A549 (cell line): ENCODE data around the gene CLEC4C. TPM values are rescaled to one million over a fixed set of nuclear protein-coding genes. Genes with fewer than 3 reads are reported as not detected.
A peak's percentile ranks its signal among the peaks of the same experiment; 100 is the strongest.
"Not testable (repeated sequence)": the region's sequence is repeated elsewhere in the genome, so short reads cannot be mapped to it uniquely, and the experiment has no call there.

Experiments
- ATAC-seq, 2 experiments: fragments of 200-7000 bp in 1 of 2; fragments of >200 bp in 1 of 2; cut with Nextera tagmentation in 1 of 2; cut with Tn5 transposase in 1 of 2; 3 replicates each; pipeline versions ENCODE4 v1.8.0 to v1.9.1; 2018 to 2020; ENCODE audit warnings: mild to moderate bottlenecking in 1 of 2, moderate library complexity in 1 of 2
- CTCF ChIA-PET: fragments of 300-600 bp; sonication (Branson Sonifier 250); formaldehyde crosslinking; extraction: SDS; loops from one replicate; lab custom pipeline; 2021; ENCODE audit warnings: antibody characterized with exemption, inconsistent platforms; lab: Yijun Ruan, JAX
- POLR2A ChIA-PET: fragments of 350-600 bp; formaldehyde crosslinking; extraction: SDS; loops from one replicate; lab custom pipeline; 2021; ENCODE audit warnings: antibody characterized with exemption, inconsistent platforms; lab: Yijun Ruan, JAX
- DNase-seq, 2 experiments: peaks; one replicate each; pipeline versions ENCODE4 v3.0.0 to v3.0.0-alpha.2; 2011 to 2016; ENCODE audit warnings: low read depth in 1 of 2, low spot score in 1 of 2
- FAIRE-seq: peaks from 2 replicates; lab custom pipeline; 2011; peaks lifted over from hg19 to GRCh38; lab: Jason Lieb, UNC
- H3K27ac ChIP-seq, 2 experiments: fragments of >200 bp; sonication (Bioruptor Twin); formaldehyde crosslinking; 3 replicates each; pipeline ENCODE4 v1.5.1; 2016 to 2017
- H3K4me1 ChIP-seq: fragments of >200 bp; sonication (Bioruptor Twin); formaldehyde crosslinking; 3 replicates; pipeline ENCODE4 v1.6.1; 2016
- H3K4me2 ChIP-seq: fragments of >200 bp; sonication (Bioruptor Twin); formaldehyde crosslinking; 3 replicates; pipeline ENCODE4 v1.6.1; 2016
- H3K4me3 ChIP-seq: fragments of >200 bp; sonication (Bioruptor Twin); formaldehyde crosslinking; 3 replicates; pipeline ENCODE4 v1.5.1; 2016
- H3K9me3 ChIP-seq: fragments of >200 bp; sonication (Bioruptor Twin); formaldehyde crosslinking; 3 replicates; pipeline ENCODE4 v1.6.1; 2016
- ATOH8 ChIP-seq: fragments of 250-450 bp; sonication (Bioruptor Pico); IDR thresholded peaks from 2 replicates; pipeline ENCODE4 v1.5.0; 2020; ENCODE audit warnings: low read depth, mild to moderate bottlenecking, moderate library complexity
- CBX2 ChIP-seq: fragments of 200-600 bp; sonication (generic); IDR thresholded peaks from 2 replicates; pipeline ENCODE4 v1.6.1; 2016; ENCODE audit warnings: low read depth, mild to moderate bottlenecking, borderline replicate concordance
- CEBPB ChIP-seq, 2 experiments: fragments of >200 bp in 1 of 2; sonication (Bioruptor Twin) in 1 of 2; formaldehyde crosslinking in 1 of 2; IDR thresholded peaks; 2 replicates each; pipeline ENCODE4 v1.6.1; 2012 to 2016
- EHF ChIP-seq: fragments of 250-450 bp; sonication (Bioruptor Pico); IDR thresholded peaks from 2 replicates; pipeline ENCODE4 v1.5.0; 2020; ENCODE audit warnings: mild to moderate bottlenecking
- FOXS1 ChIP-seq: fragments of 250-450 bp; sonication (Bioruptor Pico); IDR thresholded peaks from 2 replicates; pipeline ENCODE4 v1.5.0; 2020; ENCODE audit warnings: mild to moderate bottlenecking, moderate library complexity
- HEYL ChIP-seq: fragments of 250-450 bp; sonication (Bioruptor Pico); IDR thresholded peaks from 2 replicates; pipeline ENCODE4 v1.8.0; 2021; ENCODE audit warnings: mild to moderate bottlenecking, moderate library complexity
- HOXA7 ChIP-seq: fragments of 250-450 bp; sonication (Bioruptor Pico); IDR thresholded peaks from 2 replicates; pipeline ENCODE4 v1.5.0; 2020; ENCODE audit warnings: mild to moderate bottlenecking, moderate library complexity
- MYC ChIP-seq: IDR thresholded peaks from 2 replicates; pipeline ENCODE4 v1.6.1; 2012; ENCODE audit warnings: mild to moderate bottlenecking, inconsistent platforms, low read length, improper control_type of control experiment, borderline replicate concordance
- NFE2L2 ChIP-seq: fragments of 150-350 bp; conservative IDR thresholded peaks from 2 replicates; pipeline ENCODE4 v1.6.1; 2014; ENCODE audit warnings: low read length
- POLR2A ChIP-seq: IDR thresholded peaks from 2 replicates; pipeline ENCODE4 v1.6.1; 2012; ENCODE audit warnings: mild to moderate bottlenecking, low read length
- POLR2AphosphoS2 ChIP-seq: conservative IDR thresholded peaks from 2 replicates; pipeline ENCODE4 v1.6.1; 2012; ENCODE audit warnings: low read length, improper control_type of control experiment, inconsistent platforms
- TP53 ChIP-seq: fragments of 250-450 bp; sonication (Bioruptor Pico); IDR thresholded peaks from 2 replicates; pipeline ENCODE4 v1.5.0; 2021; ENCODE audit warnings: mild to moderate bottlenecking, moderate library complexity
- ZC3H11A ChIP-seq: fragments of 450-650 bp; IDR thresholded peaks from 2 replicates; pipeline ENCODE4 v1.6.1; 2014; ENCODE audit warnings: antibody characterized with exemption, mild to moderate bottlenecking
- ZFP36 ChIP-seq: fragments of 450-650 bp; IDR thresholded peaks from 2 replicates; pipeline ENCODE4 v1.6.1; 2014; ENCODE audit warnings: borderline replicate concordance; ENCODE audit not compliant: partially characterized antibody
- WGBS: methylation state at CpG from one replicate; pipeline ENCODE4 v1.1.6; 2017; ENCODE audit errors: missing lambda C conversion rate; 5-methylcytosine and 5-hydroxymethylcytosine counted together
- polyA plus RNA-seq, 4 experiments: library from polyadenylated mRNA; depleted of rRNA in 3 of 4; stranded (reverse); fragments of >200 nt; fragmentation: RNase III in 1 of 4; extraction: RNeasy Plus Mini Kit Qiagen cat#74134 plus additional on column Dnase treatment in 1 of 4; gene quantifications; 2 replicates in 3 of 4; 3 replicates in 1 of 4; pipeline ENCODE4 v1.2.3, GENCODE V29; 2011 to 2017
- TF ChIP-seq, protein P1 (sequence below): fragments of >200 bp; sonication (Bioruptor Twin); formaldehyde crosslinking; IDR thresholded peaks from 3 replicates; pipeline ENCODE4 v1.6.1; 2016
- TF ChIP-seq, protein P2 (sequence below): IDR thresholded peaks from 2 replicates; pipeline ENCODE4 v1.6.1; 2012
- TF ChIP-seq, protein P3 (sequence below): fragments of 150-350 bp; IDR thresholded peaks from 2 replicates; pipeline ENCODE4 v1.6.1; 2014; ENCODE audit warnings: low read depth, mild to moderate bottlenecking, low read length
- TF ChIP-seq, protein P4 (sequence below): fragments of 450-650 bp; IDR thresholded peaks from 2 replicates; pipeline ENCODE4 v1.6.1; 2014; ENCODE audit warnings: antibody characterized with exemption

CLEC4C gene
- polyA plus RNA-seq, 2 of the 4 experiments (the other 2 are of a cell fraction), result not detected

- DNase-seq, result no peak
- 52% methylated on average over 5 of the region's 5 CpGs for WGBS
Observed at GRCh38 chr12:7731486-7731885, 15.7 kb downstream of the CLEC4C start.

DNA sequence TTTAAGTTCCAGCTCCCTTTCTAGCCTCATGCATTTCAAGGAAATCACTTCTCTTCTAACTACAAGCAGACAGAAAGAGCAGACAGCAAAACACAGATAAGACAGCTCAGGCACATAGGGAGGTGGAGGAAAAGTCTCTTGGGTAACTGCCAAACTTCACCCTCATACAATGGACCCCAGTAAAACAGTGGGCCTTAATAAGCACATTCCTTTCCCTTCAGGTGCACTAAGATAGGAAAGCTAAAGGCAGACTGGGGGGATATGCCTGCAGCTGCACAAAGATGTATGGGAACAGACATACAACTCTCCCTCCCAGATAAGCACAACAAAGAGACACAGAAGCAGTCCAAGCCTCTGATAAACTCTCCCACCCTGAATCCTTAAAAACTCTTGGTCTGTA lies 16.2 kb downstream of the CLEC4C start:
- FAIRE-seq, H3K4me3 ChIP-seq, H3K4me2 ChIP-seq, H3K27ac ChIP-seq, H3K4me1 ChIP-seq, DNase-seq, H3K9me3 ChIP-seq, ATAC-seq: not testable (repeated sequence)
- ChIA-PET POLR2A (interaction anchor here (0.6 kb wide), 1 partner anchor 1852 kb away, joined by 4 read pairs; no protein-coding TSS in a partner anchor), CTCF (interaction anchor here (0.6 kb wide), 3 partner anchors 45 to 578 kb away, joined by 3 to 4 read pairs (median 3); no protein-coding TSS in a partner anchor)

More at GRCh38 chr12:7731486-7731885, 15.7 kb downstream of the CLEC4C start:
- H3K4me1 ChIP-seq, result no peaks in the 10 kb centered on the region
- TF ChIP-seq ATOH8 (CRISPR knock-in tag) (no peak), ZC3H11A (no peak), CBX2 (no peak), MYC (no peak), CEBPB (IDR thresholded peaks at IDR 0.05) (no peak), EHF (CRISPR knock-in tag) (no peak), POLR2AphosphoS2 (no peak), HOXA7 (no peak), HEYL (CRISPR knock-in tag) (no peak), ZFP36 (no peak), POLR2A (no peak), FOXS1 (CRISPR knock-in tag) (no peak)
- TF ChIP-seq, protein P1, sequence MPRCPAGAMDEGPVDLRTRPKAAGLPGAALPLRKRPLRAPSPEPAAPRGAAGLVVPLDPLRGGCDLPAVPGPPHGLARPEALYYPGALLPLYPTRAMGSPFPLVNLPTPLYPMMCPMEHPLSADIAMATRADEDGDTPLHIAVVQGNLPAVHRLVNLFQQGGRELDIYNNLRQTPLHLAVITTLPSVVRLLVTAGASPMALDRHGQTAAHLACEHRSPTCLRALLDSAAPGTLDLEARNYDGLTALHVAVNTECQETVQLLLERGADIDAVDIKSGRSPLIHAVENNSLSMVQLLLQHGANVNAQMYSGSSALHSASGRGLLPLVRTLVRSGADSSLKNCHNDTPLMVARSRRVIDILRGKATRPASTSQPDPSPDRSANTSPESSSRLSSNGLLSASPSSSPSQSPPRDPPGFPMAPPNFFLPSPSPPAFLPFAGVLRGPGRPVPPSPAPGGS, result no peak
- TF ChIP-seq, protein P2, sequence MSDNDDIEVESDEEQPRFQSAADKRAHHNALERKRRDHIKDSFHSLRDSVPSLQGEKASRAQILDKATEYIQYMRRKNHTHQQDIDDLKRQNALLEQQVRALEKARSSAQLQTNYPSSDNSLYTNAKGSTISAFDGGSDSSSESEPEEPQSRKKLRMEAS, result no peak
- TF ChIP-seq, protein P3, sequence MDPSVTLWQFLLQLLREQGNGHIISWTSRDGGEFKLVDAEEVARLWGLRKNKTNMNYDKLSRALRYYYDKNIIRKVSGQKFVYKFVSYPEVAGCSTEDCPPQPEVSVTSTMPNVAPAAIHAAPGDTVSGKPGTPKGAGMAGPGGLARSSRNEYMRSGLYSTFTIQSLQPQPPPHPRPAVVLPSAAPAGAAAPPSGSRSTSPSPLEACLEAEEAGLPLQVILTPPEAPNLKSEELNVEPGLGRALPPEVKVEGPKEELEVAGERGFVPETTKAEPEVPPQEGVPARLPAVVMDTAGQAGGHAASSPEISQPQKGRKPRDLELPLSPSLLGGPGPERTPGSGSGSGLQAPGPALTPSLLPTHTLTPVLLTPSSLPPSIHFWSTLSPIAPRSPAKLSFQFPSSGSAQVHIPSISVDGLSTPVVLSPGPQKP, result no peak
- TF ChIP-seq, all 56 proteins: peak for 0
- Histone ChIP-seq H3K9me3 (0 out of 3 replicates have a peak, but pooled peaks cover 3% of the 10 kb centered on the region), H3K4me2 (no peak overlapping the region), H3K27ac (no peak overlapping the region), H3K4me3 (no peak overlapping the region)
- ChIA-PET POLR2A (no interaction called here), CTCF (no interaction called here)
- peak in 1 of 2 experiments; percentile 39; a peak in 2 of 6 replicates for ATAC-seq
- FAIRE-seq, result no peak

DNA sequence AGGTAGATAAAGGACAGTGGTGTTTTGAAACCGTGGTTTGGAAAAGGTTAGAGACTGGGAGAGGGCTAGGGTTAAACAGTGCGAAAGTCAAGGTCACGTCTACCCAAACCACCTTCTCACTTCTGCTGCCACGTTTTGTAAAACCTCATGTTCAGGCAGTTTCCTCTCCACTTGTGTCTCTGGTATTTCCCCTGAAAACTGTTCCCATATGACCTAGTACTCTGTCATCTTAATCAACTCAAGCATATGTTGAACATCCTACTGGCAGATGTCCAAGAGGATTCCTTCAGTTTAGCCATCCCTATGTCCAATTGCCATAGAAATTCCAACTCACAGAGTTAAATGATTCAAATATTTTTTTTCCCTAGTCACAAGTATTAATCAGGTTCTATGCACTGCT lies 17.4 kb downstream of the CLEC4C start:
- no peak overlapping the region for H3K4me2 ChIP-seq
- TF ChIP-seq NFE2L2 (no peak), TP53 (CRISPR knock-in tag) (no peak)
- TF ChIP-seq, protein P4, sequence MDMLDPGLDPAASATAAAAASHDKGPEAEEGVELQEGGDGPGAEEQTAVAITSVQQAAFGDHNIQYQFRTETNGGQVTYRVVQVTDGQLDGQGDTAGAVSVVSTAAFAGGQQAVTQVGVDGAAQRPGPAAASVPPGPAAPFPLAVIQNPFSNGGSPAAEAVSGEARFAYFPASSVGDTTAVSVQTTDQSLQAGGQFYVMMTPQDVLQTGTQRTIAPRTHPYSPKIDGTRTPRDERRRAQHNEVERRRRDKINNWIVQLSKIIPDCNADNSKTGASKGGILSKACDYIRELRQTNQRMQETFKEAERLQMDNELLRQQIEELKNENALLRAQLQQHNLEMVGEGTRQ, result no peak
- TF ChIP-seq, all 56 proteins: peak for 0
- FAIRE-seq (no peak), ATAC-seq (no peak), DNase-seq (no peak)
- H3K9me3 ChIP-seq, result 0 out of 3 replicates have a peak, but pooled peaks cover 3% of the 10 kb centered on the region
- H3K4me3 ChIP-seq, result no peak overlapping the region
- POLR2A ChIA-PET, result no interaction called here
- 42% methylated on average over 4 of the region's 4 CpGs for WGBS
- no peaks in the 10 kb centered on the region for H3K4me1 ChIP-seq
- no peak overlapping the region for H3K27ac ChIP-seq
- CTCF ChIA-PET, result no interaction called here
